Right kidney (tissue), 1 donor: Measurements from ENCODE around the gene ASAP2.
"Not testable (repeated sequence)": the region's sequence is repeated elsewhere in the genome, so short reads cannot be mapped to it uniquely, and the experiment has no call there.

Source experiments
- DNase-seq: peaks from one replicate; pipeline ENCODE4 v3.0.0-alpha.2; 2016

Gene ASAP2

DNA sequence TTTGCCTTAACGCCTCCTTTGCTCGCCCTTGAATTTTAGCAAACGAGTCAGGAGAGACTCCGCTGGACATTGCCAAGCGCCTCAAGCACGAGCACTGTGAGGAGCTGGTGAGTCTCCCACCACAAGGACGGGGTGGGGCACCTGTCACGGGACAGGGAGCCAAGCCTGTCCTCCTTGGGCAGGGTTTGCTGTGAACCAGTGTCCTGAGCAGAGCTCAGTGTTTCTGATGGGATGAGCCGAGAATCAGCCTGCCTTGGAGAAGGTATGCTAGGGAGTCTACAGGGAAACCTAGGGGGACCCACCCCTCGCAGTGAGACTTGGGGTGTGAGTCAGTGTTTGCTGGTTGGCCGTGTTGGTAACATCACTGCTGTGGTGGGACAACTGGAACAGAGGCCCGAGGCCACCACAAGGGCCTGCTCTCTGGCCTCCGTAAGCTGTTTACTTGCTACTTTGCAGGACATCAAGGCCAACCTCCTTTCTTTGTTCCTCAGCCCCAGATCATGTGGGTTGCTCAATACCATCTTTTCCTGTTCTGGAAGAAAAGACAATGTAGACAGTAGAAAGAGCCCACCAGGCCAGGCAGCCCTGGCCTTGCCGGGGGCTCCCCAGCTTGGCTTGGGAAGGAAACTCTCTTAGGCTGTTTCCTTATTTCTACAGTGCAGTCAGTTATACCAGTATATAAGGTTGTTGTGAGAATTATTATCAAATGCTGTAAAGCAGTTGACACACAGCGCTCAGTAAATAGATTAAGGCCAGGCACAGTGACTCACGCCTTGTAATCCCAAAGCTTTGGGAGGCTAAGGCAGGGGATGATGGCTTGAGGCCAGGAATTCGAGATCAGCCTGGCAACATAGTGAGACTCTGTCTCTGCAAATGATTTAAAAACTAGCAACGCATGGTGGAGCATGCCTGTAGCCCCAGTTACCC lies 174.4 kb downstream of the ASAP2 start:
- DNase-seq: no peak

DNA sequence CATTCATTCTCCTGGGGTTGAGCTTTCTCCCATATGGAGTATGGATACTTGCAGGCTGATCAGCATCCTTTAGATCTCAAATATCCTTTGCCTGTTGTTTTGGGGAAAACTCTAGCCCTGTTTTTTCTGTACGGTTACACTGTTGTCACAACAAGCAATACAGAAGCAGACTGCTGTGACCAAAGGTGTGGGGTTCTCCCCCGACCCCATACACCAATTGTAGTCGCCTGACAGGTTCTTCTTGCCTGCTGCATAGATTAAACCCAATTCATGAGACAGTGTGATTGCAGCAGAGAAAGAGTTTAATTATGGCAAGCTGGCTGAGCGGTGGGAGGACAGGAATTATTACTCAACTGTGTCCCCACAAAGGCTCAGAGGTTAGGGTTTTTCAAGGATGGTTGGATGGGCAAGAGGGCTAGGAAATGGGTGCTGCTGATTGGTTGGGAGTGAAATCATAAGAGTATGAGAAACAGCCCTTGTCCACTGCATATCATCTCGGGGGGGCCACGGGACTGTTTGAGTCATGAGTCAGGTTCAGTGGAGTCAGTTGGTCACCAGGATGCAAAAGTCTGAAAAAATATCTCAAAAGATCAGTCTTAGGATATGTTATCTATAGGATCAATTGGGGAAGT lies 176.1 kb downstream of the ASAP2 start:
- DNase-seq: no peak

DNA sequence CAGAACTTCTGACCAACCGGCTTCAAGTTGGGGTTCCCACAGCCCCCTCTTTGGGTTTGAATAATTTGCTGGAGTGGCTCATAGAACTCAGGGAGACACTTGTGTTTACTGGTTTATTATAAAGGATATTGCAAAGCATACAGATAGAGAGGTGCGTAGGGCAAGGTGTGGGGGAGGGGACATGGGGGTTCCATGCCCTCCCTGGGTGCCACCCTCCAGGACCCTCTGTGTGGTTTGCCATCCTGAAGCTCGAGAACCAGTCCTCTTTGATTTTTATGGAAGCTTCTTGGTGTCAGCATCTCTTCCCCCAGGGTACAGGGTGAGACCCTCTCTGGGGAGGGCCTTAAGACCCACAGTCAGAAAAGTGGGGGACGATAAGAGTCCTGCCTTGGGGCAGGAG lies 177.9 kb downstream of the ASAP2 start:
- no peak for DNase-seq

GRCh38 chr2:9385841-9386240 lies 179.2 kb downstream of the ASAP2 start:
- no peak for DNase-seq

GRCh38 chr2:9388199-9388681 lies 181.6 kb downstream of the ASAP2 start:
- DNase-seq: no peak

DNA sequence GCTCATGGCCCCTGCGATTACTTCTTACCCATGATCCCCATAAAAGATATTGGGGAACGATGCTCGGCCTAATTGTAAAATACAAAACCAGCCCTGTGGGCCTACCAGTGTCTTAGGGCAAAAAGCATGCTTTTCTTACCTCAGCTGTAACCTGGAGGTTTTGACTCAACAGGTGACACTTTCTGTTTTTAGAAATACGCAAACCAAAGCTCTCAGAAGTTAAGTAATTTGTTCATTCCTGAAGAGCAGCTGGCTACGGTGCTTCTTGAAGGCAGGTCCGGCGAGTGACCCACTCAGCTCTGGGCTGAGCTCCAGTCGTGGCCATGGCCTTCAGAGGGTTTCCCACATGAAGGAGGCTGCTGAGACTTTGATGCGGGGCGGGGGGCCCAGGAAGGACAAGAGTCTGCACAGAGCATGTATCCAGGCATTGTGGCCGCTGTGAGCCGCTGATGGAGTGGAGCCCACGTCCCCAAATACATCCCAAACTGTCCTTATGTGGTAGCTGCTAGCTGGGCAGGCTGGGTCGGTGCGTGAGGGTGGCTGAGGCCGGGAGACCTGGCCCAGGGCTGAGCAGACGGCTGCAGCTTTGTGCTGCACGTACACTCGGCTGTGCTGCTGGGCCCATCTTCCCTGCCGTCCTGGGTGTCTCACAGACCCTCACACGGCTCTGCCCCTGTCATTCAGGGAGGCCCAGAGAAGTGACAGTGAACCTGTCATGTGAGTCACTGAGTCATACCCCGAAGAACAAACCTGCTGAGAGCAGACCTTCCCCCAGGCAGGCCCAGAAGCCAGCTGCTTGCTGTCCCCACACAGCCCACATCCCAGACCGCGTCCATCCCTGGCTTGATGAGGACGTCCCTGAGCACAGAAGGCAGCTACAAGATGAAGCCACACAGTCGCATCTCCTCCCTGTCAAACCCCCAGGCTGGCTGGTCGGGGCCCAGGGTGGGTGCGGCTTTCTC lies 182.6 kb downstream of the ASAP2 start:
- no peak for DNase-seq

DNA sequence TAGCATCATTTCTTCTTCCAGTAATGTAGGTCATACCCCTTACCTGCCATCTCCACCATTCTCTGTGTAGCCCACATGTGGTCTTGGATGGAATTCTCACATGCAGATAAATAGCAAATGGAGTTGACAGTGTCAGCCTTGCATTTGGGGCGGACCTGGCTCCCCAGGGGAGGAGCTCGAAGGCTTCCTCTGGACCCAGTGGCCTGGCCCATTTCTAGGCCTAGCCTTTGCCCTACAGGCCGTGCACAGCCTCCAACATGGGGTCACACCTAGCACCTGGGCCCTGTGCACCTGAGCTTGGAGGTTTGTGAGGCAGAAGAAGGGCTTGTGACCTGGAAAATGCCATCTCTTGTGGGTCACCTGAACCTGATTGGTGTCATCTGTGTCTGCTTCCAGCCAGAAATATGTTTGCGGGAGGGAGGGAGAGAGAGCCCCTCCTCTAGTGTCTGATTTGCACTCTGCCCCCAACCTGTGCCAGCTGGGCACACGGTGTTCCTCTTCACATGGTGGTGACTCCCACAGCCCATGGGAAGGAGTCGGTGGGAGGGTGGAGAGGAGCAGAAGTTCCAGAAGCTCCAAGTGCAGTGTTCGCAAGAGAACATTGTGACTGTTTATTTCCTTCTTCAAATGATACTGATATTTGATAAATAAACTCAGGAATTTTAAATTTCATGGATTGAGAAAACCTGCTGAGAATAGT lies 183.7 kb downstream of the ASAP2 start:
- DNase-seq: no peak

- no peak for DNase-seq
Observed at GRCh38 chr2:9390991-9391390, 184.4 kb downstream of the ASAP2 start.

DNA sequence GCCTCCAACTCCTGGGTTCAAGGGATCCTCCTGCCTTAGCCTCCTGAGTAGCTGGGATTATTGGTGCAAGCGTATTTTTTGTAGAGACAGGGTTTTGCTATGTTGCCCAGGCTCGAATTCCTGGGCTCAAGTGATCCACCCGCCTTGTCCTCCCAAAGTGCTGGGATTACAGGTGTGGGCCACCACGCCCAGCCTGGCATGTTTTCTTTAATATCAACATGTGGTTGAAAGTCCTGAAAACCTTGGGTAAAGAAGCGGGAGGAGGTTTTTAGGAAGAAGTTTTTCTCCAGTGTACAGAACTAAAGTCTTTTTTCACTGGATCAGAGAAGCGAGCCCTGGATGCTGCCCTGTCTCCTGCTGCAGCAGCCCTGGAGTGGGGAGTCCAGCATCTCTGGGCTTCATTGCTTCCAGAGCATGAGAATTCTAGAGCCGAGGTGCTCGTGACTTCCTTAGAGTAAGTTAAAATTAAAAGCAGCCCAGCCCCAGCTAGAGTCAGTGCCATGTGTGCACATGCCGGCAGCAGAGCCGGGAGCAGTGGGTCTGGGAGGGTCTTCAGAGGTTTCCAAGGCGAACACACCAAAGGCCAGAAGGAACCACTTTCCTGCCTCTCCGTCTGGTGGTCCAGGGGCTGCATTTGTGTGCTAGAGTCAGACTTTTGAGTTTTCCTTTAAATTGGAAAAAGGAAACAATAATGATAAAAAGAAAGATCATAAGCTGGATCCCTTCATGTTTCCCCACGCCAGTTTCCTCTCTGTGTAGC lies 185.5 kb downstream of the ASAP2 start:
- DNase-seq: no peak

DNA sequence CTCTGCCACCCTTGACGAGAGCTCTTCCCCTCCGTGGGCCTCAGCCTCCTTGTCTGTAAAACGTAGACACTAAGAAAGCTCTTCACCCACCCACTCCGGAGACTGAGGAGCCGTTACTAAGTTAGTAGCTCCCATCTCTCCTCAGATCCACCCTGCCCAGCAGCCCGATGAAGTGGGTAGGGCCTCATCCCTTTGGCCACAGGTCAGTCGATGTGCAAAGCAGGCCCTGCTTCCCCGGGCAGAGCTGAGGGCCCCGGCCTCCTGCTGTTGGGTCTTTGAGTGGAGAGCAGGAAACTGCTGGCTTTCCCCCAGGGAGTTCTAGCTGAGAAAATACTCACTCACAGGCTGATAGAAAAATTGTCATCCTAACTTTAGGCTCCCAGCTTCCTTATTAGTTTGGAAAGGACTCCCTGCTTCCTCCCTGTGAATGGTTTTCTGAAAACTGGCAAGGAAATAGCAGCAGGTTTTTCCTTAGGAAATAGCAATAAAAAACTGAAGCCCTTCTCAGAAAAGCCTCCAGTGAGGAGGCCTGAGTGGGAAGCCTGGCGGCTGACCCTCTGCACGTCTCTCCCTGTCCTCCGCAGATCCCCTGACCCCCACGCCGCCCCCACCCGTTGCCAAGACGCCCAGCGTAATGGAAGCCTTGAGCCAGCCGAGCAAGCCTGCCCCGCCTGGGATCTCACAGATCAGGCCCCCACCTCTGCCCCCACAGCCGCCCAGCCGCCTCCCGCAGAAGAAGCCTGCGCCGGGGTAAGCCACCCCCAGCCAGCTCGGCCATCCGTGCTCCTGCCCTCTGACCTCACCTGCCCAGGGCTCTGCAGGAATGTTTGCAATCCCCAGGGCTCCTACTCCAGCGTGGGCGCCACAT lies 186.5 kb downstream of the ASAP2 start:
- DNase-seq: peak; percentile 37

- no peak for DNase-seq
Observed at GRCh38 chr2:9394816-9395215, 188.2 kb downstream of the ASAP2 start.

- no peak for DNase-seq
Observed at GRCh38 chr2:9397201-9397600, 190.6 kb downstream of the ASAP2 start.

DNA sequence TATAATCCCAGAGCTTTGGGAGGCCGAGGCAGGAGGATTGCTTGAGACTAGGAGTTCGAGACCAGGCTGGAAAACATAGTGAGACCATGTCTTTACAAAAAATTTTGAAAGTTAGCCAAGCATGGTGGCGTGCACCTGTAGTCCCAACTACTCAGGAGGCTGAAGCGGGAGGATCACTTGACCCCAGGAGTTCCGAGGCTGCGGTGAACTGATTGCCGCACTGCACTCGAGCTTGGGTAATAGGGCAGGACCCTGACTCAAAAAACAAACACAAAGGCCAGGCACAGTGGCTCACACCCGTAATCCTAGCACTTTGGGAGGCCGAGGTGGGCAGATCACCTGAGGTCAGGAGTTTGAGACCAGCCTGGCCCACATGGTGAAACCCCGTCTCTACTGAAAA lies 191.6 kb downstream of the ASAP2 start:
- DNase-seq: not testable (repeated sequence)

- DNase-seq: peak; percentile 24
Observed at GRCh38 chr2:9398881-9399780, 192.5 kb downstream of the ASAP2 start.

DNA sequence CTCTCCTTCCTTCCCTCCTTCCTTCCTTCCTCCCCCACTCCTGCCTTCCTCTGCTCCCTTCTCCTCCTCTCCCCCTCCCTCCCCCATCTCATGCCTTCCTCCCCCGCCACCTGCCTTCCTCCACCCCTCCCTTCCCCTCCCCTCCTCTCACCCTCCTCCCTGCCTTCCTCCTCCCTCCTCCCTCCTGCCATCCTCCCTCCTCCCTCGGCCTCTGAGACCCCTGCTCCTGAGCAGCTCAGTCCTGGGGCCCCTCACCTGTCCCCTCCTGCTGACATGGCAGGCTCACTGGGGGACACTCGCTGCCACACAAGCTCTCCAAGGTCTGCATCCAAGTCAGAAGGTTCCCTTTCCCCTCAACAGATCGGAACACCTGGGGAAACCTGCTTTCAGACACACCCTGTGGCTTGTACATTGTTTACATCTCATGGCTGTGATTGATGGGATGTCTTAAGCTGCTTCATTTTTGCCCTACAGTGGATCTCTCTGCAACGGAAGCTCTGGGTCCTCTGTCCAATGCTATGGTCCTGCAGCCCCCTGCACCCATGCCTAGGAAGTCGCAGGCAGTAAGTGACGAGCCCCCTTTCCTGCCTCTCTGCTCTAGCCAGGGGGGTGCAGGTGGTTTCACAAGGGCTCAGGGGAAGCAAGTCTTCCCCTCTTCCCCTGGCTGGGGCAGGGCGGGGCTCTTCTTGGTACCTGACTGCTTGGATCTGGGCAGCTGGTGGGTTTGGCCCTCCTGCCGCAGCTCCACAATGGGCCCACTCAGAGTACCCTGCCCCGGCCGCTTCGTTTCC lies 193.9 kb downstream of the ASAP2 start:
- no peak for DNase-seq

DNA sequence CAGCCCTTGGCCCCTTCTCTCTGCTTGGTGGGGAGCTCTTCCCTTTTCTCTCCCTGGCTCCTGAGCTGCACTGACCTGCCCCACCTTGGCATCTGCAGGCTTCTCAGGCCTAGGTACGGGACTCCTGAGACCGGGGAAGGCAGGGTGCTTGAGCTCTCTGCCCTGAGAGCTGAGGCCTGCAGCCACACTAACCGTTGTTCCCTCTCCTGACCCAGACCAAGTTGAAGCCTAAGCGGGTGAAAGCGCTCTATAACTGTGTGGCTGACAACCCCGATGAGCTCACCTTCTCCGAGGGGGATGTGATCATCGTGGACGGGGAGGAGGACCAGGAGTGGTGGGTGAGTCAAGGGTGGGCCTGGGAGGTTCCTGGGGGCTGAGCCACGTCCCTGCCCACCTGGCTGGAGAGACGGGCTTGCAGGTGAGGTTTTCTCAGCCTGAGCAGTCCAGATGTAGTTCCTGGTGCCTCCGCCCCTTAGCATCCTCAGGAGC lies 194.5 kb downstream of the ASAP2 start:
- no peak for DNase-seq

DNA sequence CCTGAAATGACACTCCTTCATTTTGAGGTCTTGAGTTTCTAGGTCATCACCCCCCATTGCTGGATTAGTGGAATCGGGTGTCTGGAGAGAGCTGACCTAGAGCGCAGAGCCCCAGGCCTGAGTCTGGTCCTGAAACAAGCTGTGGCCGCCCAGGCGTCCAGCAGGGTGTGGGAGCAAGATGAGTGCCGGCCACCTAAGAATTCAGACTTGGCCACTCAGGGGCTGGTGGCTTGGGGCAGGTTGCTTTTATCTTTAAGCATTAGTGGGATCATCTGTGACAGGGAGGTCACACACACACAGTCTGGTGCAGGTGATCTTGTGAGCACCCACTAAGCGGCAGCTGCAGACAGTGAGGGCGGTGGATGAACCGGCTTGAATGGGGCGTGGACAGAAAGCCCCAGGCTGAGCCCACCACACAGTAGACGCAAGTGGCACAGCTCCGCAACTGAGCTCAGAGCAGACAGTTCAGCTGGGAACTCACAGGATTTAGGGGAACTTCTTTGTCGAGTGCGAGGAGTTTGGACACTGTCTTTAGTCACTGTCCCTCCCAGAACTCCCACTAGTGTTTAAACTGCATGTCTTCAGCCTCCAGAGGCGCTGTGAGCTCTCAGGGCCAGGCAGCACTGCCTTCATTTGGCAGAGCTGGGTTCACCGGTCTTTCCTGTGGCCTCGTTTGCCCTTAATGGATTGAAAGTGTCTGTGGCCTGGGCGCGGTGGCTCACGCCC lies 195.2 kb downstream of the ASAP2 start:
- no peak for DNase-seq
